Colonic mucosa (tissue), 4 donors: Measurements from ENCODE around the gene PLEK. TPM values are rescaled to one million over a fixed set of nuclear protein-coding genes. Genes with fewer than 3 reads are reported as not detected.

ENCODE experiments used
- DNase-seq: peaks from one replicate; pipeline ENCODE4 v3.0.0-alpha.2; 2020
- H3K27ac ChIP-seq: fragments of 200-600 bp; one replicate; pipeline ENCODE4 v1.8.0; 2021
- H3K27me3 ChIP-seq: fragments of 200-600 bp; one replicate; pipeline ENCODE4 v1.8.0; 2021
- H3K36me3 ChIP-seq: fragments of 200-600 bp; one replicate; pipeline ENCODE4 v1.8.0; 2021
- H3K4me1 ChIP-seq: fragments of 200-600 bp; one replicate; pipeline ENCODE4 v1.8.0; 2021; ENCODE audit warnings: mild to moderate bottlenecking
- H3K4me3 ChIP-seq: fragments of 200-600 bp; one replicate; pipeline ENCODE4 v1.8.0; 2021
- H3K9ac ChIP-seq, 2 donors: one replicate each; pipeline ENCODE4 v1.7.0; 2013; ENCODE audit warnings: control low read depth in 2 of 2, low read depth in 2 of 2, low read length in 2 of 2
- H3K9me3 ChIP-seq: fragments of 200-600 bp; one replicate; pipeline ENCODE4 v1.8.0; 2021
- intact Hi-C: fragments of 100-400 bp; cut with DNase I; formaldehyde crosslinking; loops from one replicate; pipeline ENCODE4 v1.14.1; 2022
- total RNA-seq, 2 donors: library from RNA; stranded (reverse); fragmentation: NEBNext Ultra II Directional in 1 of 2; extraction: Animal tissue kit (Norgen Biotek cat#: 25700) in 1 of 2; gene quantifications; one replicate each; pipeline ENCODE4 v1.2.1, GENCODE V29; 2021
- TF ChIP-seq, protein P1 (sequence below): fragments of 200-600 bp; IDR thresholded peaks from one replicate; pipeline ENCODE4 v1.8.0; 2022; ENCODE audit warnings: antibody characterized with exemption, mild to moderate bottlenecking
- donor health status: healthy.
- donor health status: DM: no; HTN: no; CAD: no.
- donor health status: DM: no; HTN: no; CAD: no.

Gene PLEK
- total RNA-seq, 2 donors from 2014 or later, result 2.6 to 5.1 TPM

DNA sequence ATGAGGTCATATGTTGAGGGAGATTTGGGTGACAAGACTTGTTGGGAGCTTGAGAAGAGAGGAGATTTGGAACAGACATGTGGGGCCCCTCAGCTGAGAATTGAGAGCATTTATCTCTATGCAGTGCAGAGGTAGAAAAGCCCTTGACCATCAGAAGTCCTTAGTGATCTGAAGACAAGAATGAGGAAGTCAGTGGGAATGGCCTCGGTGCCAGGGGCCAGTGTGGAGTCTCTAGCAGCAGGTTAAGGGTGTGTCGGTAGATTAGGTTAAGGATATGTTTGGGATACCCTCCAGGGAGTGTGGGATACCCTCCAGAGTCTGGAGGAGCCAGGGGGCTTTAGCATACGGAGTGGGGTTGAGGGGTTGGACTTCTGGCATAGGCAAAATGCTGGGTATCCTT lies 60.4 kb downstream of the PLEK start:
- H3K36me3 ChIP-seq, result no peaks in the 10 kb centered on the region
- H3K9me3 ChIP-seq, result no peaks in the 10 kb centered on the region
- no peak overlapping the region for H3K27ac ChIP-seq
- no peaks in the 10 kb centered on the region for H3K27me3 ChIP-seq
- DNase-seq, result no peak
- H3K9ac ChIP-seq, result no peak overlapping the region
- intact Hi-C loops, result no loop called here
- TF ChIP-seq, protein P1, sequence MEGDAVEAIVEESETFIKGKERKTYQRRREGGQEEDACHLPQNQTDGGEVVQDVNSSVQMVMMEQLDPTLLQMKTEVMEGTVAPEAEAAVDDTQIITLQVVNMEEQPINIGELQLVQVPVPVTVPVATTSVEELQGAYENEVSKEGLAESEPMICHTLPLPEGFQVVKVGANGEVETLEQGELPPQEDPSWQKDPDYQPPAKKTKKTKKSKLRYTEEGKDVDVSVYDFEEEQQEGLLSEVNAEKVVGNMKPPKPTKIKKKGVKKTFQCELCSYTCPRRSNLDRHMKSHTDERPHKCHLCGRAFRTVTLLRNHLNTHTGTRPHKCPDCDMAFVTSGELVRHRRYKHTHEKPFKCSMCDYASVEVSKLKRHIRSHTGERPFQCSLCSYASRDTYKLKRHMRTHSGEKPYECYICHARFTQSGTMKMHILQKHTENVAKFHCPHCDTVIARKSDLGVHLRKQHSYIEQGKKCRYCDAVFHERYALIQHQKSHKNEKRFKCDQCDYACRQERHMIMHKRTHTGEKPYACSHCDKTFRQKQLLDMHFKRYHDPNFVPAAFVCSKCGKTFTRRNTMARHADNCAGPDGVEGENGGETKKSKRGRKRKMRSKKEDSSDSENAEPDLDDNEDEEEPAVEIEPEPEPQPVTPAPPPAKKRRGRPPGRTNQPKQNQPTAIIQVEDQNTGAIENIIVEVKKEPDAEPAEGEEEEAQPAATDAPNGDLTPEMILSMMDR, result no peak
- H3K4me3 ChIP-seq, result no peak overlapping the region
- no peaks in the 10 kb centered on the region for H3K4me1 ChIP-seq

DNA sequence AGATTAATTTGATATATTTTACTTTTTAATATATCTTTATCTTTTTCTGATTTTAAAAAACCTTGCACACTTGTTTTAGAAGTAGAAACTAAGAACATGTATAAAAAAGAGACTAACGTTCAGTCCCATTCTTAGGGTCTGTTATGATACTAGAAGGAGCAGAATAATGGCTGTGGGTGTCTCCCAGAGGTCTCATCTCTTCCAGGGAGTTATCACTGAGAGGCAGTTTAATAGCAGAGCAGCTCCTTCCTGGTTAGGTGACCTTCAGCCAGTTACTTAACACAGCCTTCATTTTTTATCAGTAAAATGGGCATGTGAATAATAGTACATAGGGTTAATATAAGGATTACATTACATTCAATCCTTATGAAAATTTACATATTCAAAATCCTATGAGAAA lies 61.4 kb downstream of the PLEK start:
- no peaks in the 10 kb centered on the region for H3K27me3 ChIP-seq
- H3K36me3 ChIP-seq, result no peaks in the 10 kb centered on the region
- TF ChIP-seq, protein P1, result no peak
- intact Hi-C loops, result no loop called here
- H3K9ac ChIP-seq, result no peak overlapping the region
- no peaks in the 10 kb centered on the region for H3K9me3 ChIP-seq
- H3K4me3 ChIP-seq, result no peak overlapping the region
- H3K4me1 ChIP-seq, result no peaks in the 10 kb centered on the region
- DNase-seq, result no peak
- no peak overlapping the region for H3K27ac ChIP-seq

DNA sequence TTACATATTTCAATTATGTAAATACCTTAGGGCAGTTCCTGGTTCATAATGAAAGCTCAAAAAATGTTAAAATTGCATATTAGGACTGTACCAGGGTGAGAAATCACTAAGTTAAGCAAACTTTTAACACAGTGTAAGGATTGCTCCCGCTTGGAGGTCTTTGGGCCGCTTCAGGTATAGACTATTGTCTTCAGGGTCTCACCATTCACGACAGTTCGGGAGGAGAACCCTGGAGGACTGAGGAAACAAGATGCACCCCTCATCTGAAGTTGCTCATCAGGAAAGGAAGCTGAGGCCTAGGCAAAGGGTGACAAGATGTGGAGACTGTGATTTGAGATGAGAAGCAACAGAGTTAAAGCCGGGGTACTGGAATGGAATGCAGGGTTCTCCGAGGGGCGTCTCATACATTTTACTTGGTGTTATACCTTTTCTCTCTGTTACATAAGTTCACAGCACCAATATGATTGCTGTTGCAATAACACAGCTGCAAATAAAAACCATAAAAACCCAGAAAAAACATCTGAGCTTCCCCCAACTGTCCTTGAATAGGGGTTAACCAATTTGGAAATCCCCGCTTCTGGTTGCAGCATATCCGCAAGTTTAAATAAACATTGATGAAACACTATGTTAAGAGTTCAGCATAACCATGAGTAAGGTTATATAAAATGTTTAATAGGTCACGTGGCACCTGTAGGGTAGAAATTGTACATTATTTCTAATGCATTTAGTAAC lies 61.9 kb downstream of the PLEK start:
- intact Hi-C loops, result no loop called here
- Histone ChIP-seq H3K36me3 (no peaks in the 10 kb centered on the region), H3K27ac (no peak overlapping the region), H3K4me1 (no peaks in the 10 kb centered on the region), H3K9me3 (no peaks in the 10 kb centered on the region), H3K9ac (no peak overlapping the region), H3K4me3 (no peak overlapping the region), H3K27me3 (no peaks in the 10 kb centered on the region)
- TF ChIP-seq, protein P1, result no peak
- DNase-seq, result no peak

DNA sequence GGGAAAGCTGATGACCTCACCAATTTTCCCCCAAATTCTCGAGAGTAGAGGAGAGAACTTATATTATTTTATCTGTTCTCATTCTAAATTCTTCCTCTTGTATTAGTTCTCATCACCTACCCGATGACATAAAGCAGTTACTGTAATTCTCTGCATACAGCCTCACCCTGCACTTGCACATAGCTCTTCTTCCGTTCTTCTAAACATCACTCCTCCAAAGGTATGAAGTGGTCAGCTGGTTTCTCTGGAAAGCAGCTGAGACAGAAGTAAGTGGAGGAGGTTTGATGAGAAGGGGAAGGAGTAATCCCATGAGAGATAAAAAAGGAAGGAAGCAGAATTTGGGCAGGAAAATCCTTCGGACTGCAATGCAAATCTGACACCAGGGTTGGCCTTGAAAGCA lies 63.0 kb downstream of the PLEK start:
- Histone ChIP-seq H3K36me3 (no peaks in the 10 kb centered on the region), H3K4me3 (no peak overlapping the region), H3K27me3 (no peaks in the 10 kb centered on the region), H3K4me1 (no peaks in the 10 kb centered on the region), H3K27ac (no peak overlapping the region), H3K9me3 (no peaks in the 10 kb centered on the region), H3K9ac (no peak overlapping the region)
- no peak for DNase-seq
- TF ChIP-seq, protein P1, result no peak
- intact Hi-C loops, result no loop called here

DNA sequence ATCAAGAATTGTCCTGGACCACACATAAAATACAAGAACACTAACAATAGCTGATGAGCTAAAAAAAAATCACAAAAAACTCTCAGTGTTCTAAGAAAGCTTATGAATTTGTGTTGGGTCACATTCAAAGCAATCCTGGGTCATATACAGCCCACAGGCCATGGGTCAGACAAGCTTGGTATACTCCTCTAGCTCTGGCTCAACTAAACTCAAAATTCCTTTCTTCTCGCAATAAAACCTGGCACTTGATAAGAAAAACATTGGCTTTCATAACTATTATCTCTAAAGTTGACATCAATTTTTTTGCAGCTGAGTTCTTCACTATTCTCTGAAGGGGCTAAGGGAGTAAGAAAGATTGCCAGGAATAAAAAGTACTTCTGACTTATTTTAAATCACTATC lies 63.7 kb downstream of the PLEK start:
- H3K9ac ChIP-seq, result no peak overlapping the region
- no peaks in the 10 kb centered on the region for H3K27me3 ChIP-seq
- TF ChIP-seq, protein P1, result no peak
- no peak overlapping the region for H3K4me3 ChIP-seq
- no peak overlapping the region for H3K27ac ChIP-seq
- no peaks in the 10 kb centered on the region for H3K9me3 ChIP-seq
- no peak for DNase-seq
- H3K4me1 ChIP-seq, result no peaks in the 10 kb centered on the region
- no peaks in the 10 kb centered on the region for H3K36me3 ChIP-seq
- intact Hi-C loops, result no loop called here
